IMR-90 (cell line): Measurements from ENCODE around the gene PCCA. TPM values are rescaled to one million over a fixed set of nuclear protein-coding genes. Genes with fewer than 3 reads are reported as not detected.

Experiments
- ATAC-seq: fragments of 200-7000 bp; cut with Tn5 transposase; 2 replicates; pipeline ENCODE4 v1.9.1; 2020; ENCODE audit warnings: low read depth, mild to moderate bottlenecking, moderate library complexity
- BruUV-seq: library from RNA; stranded (reverse); fragments of 400-500 nt; replicated peaks from 2 replicates; lab custom pipeline; 2021; lab: Mats Ljungman, UMichigan
- CTCF ChIA-PET: fragments of 300-600 bp; formaldehyde crosslinking; extraction: SDS; loops from one replicate; lab custom pipeline; 2021; ENCODE audit warnings: antibody characterized with exemption; lab: Yijun Ruan, JAX
- POLR2A ChIA-PET: fragments of 300-600 bp; sonication (Branson Sonifier 250); formaldehyde crosslinking; loops from one replicate; lab custom pipeline; 2022; ENCODE audit warnings: antibody characterized with exemption; ENCODE audit not compliant: unreplicated experiment; lab: Charles Lee
- DNase-seq: peaks from one replicate; pipeline ENCODE4 v3.0.0; 2013
- H2AFZ ChIP-seq: replicated peaks from 2 replicates; pipeline ENCODE3; 2013; ENCODE audit warnings: low read length, mild to moderate bottlenecking; ENCODE audit not compliant: poor library complexity
- H2AK5ac ChIP-seq: 2 replicates; pipeline ENCODE4 v1.6.1; 2013; ENCODE audit warnings: low read depth, low read length, inconsistent platforms
- H2AK9ac ChIP-seq: replicated peaks from 2 replicates; pipeline ENCODE3; 2013; ENCODE audit warnings: mild to moderate bottlenecking, low read depth, low read length, moderate library complexity; ENCODE audit not compliant: poor library complexity
- H2BK120ac ChIP-seq: 2 replicates; pipeline ENCODE4 v1.6.1; 2013; ENCODE audit warnings: low read depth, low read length, inconsistent platforms
- H2BK15ac ChIP-seq: 3 replicates; pipeline ENCODE4 v1.6.1; 2013; ENCODE audit warnings: low read depth, low read length, inconsistent platforms
- H2BK20ac ChIP-seq: 2 replicates; pipeline ENCODE4 v1.6.1; 2013; ENCODE audit warnings: low read depth, mild to moderate bottlenecking, inconsistent platforms, low read length, moderate library complexity
- H2BK5ac ChIP-seq: 2 replicates; pipeline ENCODE4 v1.6.1; 2013; ENCODE audit warnings: mild to moderate bottlenecking, low read depth, low read length, inconsistent platforms; ENCODE audit not compliant: poor library complexity, severe bottlenecking
- H3K14ac ChIP-seq: replicated peaks from 2 replicates; pipeline ENCODE4 v1.6.1; 2013; ENCODE audit warnings: low read depth, low read length, inconsistent platforms
- H3K18ac ChIP-seq: 2 replicates; pipeline ENCODE4 v1.6.1; 2013; ENCODE audit warnings: low read depth, low read length, control low read depth
- H3K23ac ChIP-seq: 2 replicates; pipeline ENCODE4 v1.6.1; 2013; ENCODE audit warnings: low read depth, low read length, inconsistent platforms
- H3K27ac ChIP-seq: 2 replicates; pipeline ENCODE4 v1.5.1; 2013; ENCODE audit warnings: mild to moderate bottlenecking, control low read depth, low read length; ENCODE audit not compliant: insufficient read depth
- H3K27me3 ChIP-seq: 2 replicates; pipeline ENCODE4 v1.6.1; 2013; ENCODE audit warnings: low read length; ENCODE audit not compliant: control insufficient read depth, insufficient read depth
- H3K36me3 ChIP-seq: 2 replicates; pipeline ENCODE4 v1.6.1; 2013; ENCODE audit warnings: low read length, mixed read lengths; ENCODE audit not compliant: control insufficient read depth, insufficient read depth
- H3K4ac ChIP-seq: 2 replicates; pipeline ENCODE4 v1.6.1; 2013; ENCODE audit warnings: low read depth, low read length, inconsistent platforms
- H3K4me1 ChIP-seq: 2 replicates; pipeline ENCODE4 v1.6.1; 2013; ENCODE audit warnings: low read length, mixed read lengths; ENCODE audit not compliant: control insufficient read depth, insufficient read depth
- H3K4me2 ChIP-seq: 2 replicates; pipeline ENCODE4 v1.6.1; 2013; ENCODE audit warnings: low read depth, mild to moderate bottlenecking, control low read depth, low read length, moderate library complexity
- H3K4me3 ChIP-seq: 2 replicates; pipeline ENCODE4 v1.5.1; 2013; ENCODE audit warnings: low read depth, mild to moderate bottlenecking, control low read depth, low read length, moderate library complexity; ENCODE audit not compliant: insufficient read depth
- H3K56ac ChIP-seq: 2 replicates; pipeline ENCODE4 v1.6.1; 2013; ENCODE audit warnings: low read length, inconsistent platforms; ENCODE audit not compliant: insufficient read depth; ENCODE audit errors: extremely low read depth
- H3K79me1 ChIP-seq, 2 experiments: 2 replicates each; pipeline ENCODE4 v1.6.1; 2013; ENCODE audit warnings: low read length in 2 of 2, inconsistent platforms in 1 of 2, low read depth in 1 of 2
- H3K9ac ChIP-seq: 2 replicates; pipeline ENCODE4 v1.6.1; 2013; ENCODE audit warnings: low read depth, low read length, control low read depth
- H3K9me1 ChIP-seq: 2 replicates; pipeline ENCODE4 v1.6.1; 2013; ENCODE audit warnings: low read length, inconsistent platforms; ENCODE audit not compliant: insufficient read depth
- H3K9me3 ChIP-seq: 2 replicates; pipeline ENCODE4 v1.6.1; 2013; ENCODE audit warnings: low read length; ENCODE audit not compliant: control insufficient read depth, insufficient read depth
- H4K20me1 ChIP-seq: 2 replicates; pipeline ENCODE4 v1.6.1; 2013; ENCODE audit warnings: low read length, inconsistent platforms; ENCODE audit not compliant: insufficient read depth
- H4K5ac ChIP-seq: 2 replicates; pipeline ENCODE4 v1.6.1; 2013; ENCODE audit warnings: mild to moderate bottlenecking, low read depth, low read length, control low read depth
- H4K8ac ChIP-seq, 2 experiments: 2 replicates each; pipeline ENCODE4 v1.6.1; 2013; ENCODE audit warnings: low read depth in 2 of 2, low read length in 2 of 2, control low read depth in 1 of 2, inconsistent platforms in 1 of 2
- H4K91ac ChIP-seq: 2 replicates; pipeline ENCODE4 v1.6.1; 2013; ENCODE audit warnings: low read depth, low read length, inconsistent platforms; ENCODE audit not compliant: insufficient read depth
- BHLHE40 ChIP-seq: fragments of 150-350 bp; IDR thresholded peaks from 2 replicates; pipeline ENCODE4 v1.6.1; 2016; ENCODE audit warnings: mild to moderate bottlenecking, low read depth, low read length
- CHD1 ChIP-seq: IDR thresholded peaks from 2 replicates; pipeline ENCODE4 v1.6.1; 2012; ENCODE audit warnings: low read depth, low read length, improper control_type of control experiment
- CTCF ChIP-seq: conservative IDR thresholded peaks from 2 replicates; pipeline ENCODE4 v1.5.1; 2012; ENCODE audit warnings: mild to moderate bottlenecking, low read depth, low read length, improper control_type of control experiment
- FOS ChIP-seq: fragments of 150-350 bp; IDR thresholded peaks from 2 replicates; pipeline ENCODE4 v1.6.1; 2016; ENCODE audit warnings: low read depth, low read length
- MAFK ChIP-seq: IDR thresholded peaks from 2 replicates; pipeline ENCODE4 v1.6.1; 2012; ENCODE audit warnings: low read depth, low read length, improper control_type of control experiment
- MAZ ChIP-seq: IDR thresholded peaks from 2 replicates; pipeline ENCODE4 v1.6.1; 2012; ENCODE audit warnings: low read depth, mild to moderate bottlenecking, low read length, improper control_type of control experiment, moderate library complexity, borderline replicate concordance
- MXI1 ChIP-seq: IDR thresholded peaks from 2 replicates; pipeline ENCODE4 v1.6.1; 2012; ENCODE audit warnings: low read depth, mild to moderate bottlenecking, low read length, moderate library complexity, borderline replicate concordance
- NFE2L2 ChIP-seq: fragments of 150-350 bp; IDR thresholded peaks from 2 replicates; pipeline ENCODE4 v1.6.1; 2016; ENCODE audit warnings: low read depth, mild to moderate bottlenecking, low read length
- POLR2A ChIP-seq: IDR thresholded peaks from 2 replicates; pipeline ENCODE4 v1.6.1; 2012; ENCODE audit warnings: mild to moderate bottlenecking, low read depth, low read length
- RAD21 ChIP-seq: IDR thresholded peaks from 2 replicates; pipeline ENCODE4 v1.6.1; 2012; ENCODE audit warnings: low read length, improper control_type of control experiment
- RCOR1 ChIP-seq: IDR thresholded peaks from 2 replicates; pipeline ENCODE4 v1.6.1; 2012; ENCODE audit warnings: mild to moderate bottlenecking, low read length, improper control_type of control experiment; ENCODE audit not compliant: insufficient replicate concordance
- RFX5 ChIP-seq: IDR thresholded peaks from 2 replicates; pipeline ENCODE4 v1.8.0; 2012; ENCODE audit warnings: low read depth, mild to moderate bottlenecking, low read length, moderate library complexity
- USF2 ChIP-seq: fragments of 150-350 bp; IDR thresholded peaks from 2 replicates; pipeline ENCODE4 v1.6.1; 2017; ENCODE audit warnings: mild to moderate bottlenecking, antibody characterized with exemption, low read length, low read depth
- WGBS, 2 experiments: methylation state at CpG; one replicate each; pipeline versions ENCODE4 v1.1.5 to v1.1.7; 2013; ENCODE audit warnings: missing lambda C conversion rate in 2 of 2; ENCODE audit not compliant: insufficient read length in 1 of 2; ENCODE audit errors: extremely low coverage in 2 of 2; 5-methylcytosine and 5-hydroxymethylcytosine counted together
- dilution Hi-C: fragments of 300-500 bp; cut with HindIII; formaldehyde crosslinking; loops from one replicate; pipeline ENCODE4 v1.14.3; 2018; ENCODE audit warnings: low sequenced_read_pairs; ENCODE audit not compliant: unreplicated experiment
- in situ Hi-C: fragments of 300-500 bp; cut with MboI; formaldehyde crosslinking; loops from 3 replicates; pipeline ENCODE4 v1.14.3; 2019; ENCODE audit warnings: low sequenced_read_pairs, inconsistent platforms, mixed read lengths
- intact Hi-C: fragments of 100-400 bp; cut with micrococcal nuclease; formaldehyde crosslinking; loops from 2 replicates; pipeline ENCODE4 v1.10.0; 2022
- polyA plus RNA-seq, 3 experiments: library from polyadenylated mRNA; depleted of rRNA; stranded (reverse); fragments of >200 nt; gene quantifications; 2 replicates each; pipeline ENCODE4 v1.2.3, GENCODE V29; 2012; ENCODE audit warnings: low replicate concordance in 1 of 3
- total RNA-seq: library from RNA; depleted of rRNA; stranded (reverse); fragments of >200 nt; gene quantifications from 2 replicates; pipeline ENCODE4 v1.2.3, GENCODE V29; 2012

Gene PCCA
- total and polyA plus RNA-seq, 2 of the 4 experiments (the other 2 are of a cell fraction): 7.6 to 24.0 TPM

- dilution Hi-C loops: no loop called here
- no peak for ATAC-seq
- Histone ChIP-seq H4K5ac (no peak overlapping the region), H3K9me3 (no peaks in the 10 kb centered on the region), H3K4me1 (no peaks in the 10 kb centered on the region), H4K20me1 (no peaks in the 10 kb centered on the region), H3K36me3 (no peaks in the 10 kb centered on the region; the same call in 1 of the 2 replicates), H2AK5ac (no peak overlapping the region), H2BK5ac (no peak overlapping the region), H3K4me2 (no peak overlapping the region), H4K8ac (no peak overlapping the region), H3K9me1 (peaks cover 2% of the 10 kb centered on the region; the same call in 1 of the 2 replicates), H3K27me3 (no peaks in the 10 kb centered on the region), H3K18ac (no peak overlapping the region), H3K56ac (no peak overlapping the region), H2BK120ac (no peak overlapping the region), H3K27ac (no peak overlapping the region), H3K79me1 (peaks cover 4% of the 10 kb centered on the region in 2 experiments; a peak in 2 of 4 replicates), H3K14ac (no peak overlapping the region), H2BK15ac (no peak overlapping the region), H3K9ac (no peak overlapping the region), H3K4ac (no peak overlapping the region), H3K4me3 (no peak overlapping the region), H4K91ac (no peak overlapping the region), H3K23ac (no peak overlapping the region), H2AK9ac (no peak overlapping the region), H2AFZ (no peak overlapping the region), H2BK20ac (no peak overlapping the region)
- 80% methylated on average over 1 of the region's 2 CpGs; no CpG with 5 or more reads in 1 of the 2 experiments for WGBS, 2 experiments
- POLR2A ChIA-PET: no interaction called here
- BruUV-seq: no TSS peak
- no peak for DNase-seq
- TF ChIP-seq RAD21 (no peak), RCOR1 (no peak), FOS (no peak), CHD1 (no peak), MXI1 (no peak), MAFK (no peak), BHLHE40 (no peak), MAZ (no peak), POLR2A (no peak), NFE2L2 (no peak), CTCF (no peak), USF2 (no peak), RFX5 (no peak)
- intact Hi-C loops: no loop called here
- CTCF ChIA-PET: no interaction called here
- in situ Hi-C loops: no loop called here
Measured at GRCh38 chr13:100304229-100304628, 215.3 kb downstream of the PCCA start.
